ENCODE measurements around the gene CD300A.

GRCh38 chr17:74446551-74447500 lies 19.6 kb upstream of the CD300A start:
- TF ChIP-seq, protein P1, sequence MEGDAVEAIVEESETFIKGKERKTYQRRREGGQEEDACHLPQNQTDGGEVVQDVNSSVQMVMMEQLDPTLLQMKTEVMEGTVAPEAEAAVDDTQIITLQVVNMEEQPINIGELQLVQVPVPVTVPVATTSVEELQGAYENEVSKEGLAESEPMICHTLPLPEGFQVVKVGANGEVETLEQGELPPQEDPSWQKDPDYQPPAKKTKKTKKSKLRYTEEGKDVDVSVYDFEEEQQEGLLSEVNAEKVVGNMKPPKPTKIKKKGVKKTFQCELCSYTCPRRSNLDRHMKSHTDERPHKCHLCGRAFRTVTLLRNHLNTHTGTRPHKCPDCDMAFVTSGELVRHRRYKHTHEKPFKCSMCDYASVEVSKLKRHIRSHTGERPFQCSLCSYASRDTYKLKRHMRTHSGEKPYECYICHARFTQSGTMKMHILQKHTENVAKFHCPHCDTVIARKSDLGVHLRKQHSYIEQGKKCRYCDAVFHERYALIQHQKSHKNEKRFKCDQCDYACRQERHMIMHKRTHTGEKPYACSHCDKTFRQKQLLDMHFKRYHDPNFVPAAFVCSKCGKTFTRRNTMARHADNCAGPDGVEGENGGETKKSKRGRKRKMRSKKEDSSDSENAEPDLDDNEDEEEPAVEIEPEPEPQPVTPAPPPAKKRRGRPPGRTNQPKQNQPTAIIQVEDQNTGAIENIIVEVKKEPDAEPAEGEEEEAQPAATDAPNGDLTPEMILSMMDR (IDR thresholded peaks at IDR 0.05; ENCODE audit: low read depth, low read length) = no peak
- no peak for TF ChIP-seq EZH2phosphoT487 (IDR thresholded peaks at IDR 0.05; ENCODE audit: low read depth)
